Neural cell (in vitro differentiated cells): ENCODE results near the gene RNF144A.

Source experiments
- EP300 ChIP-seq: fragments of 450-650 bp; conservative IDR thresholded peaks from 2 replicates; pipeline ENCODE4 v1.6.1; 2014; ENCODE audit warnings: antibody characterized with exemption, mild to moderate bottlenecking, moderate library complexity; ENCODE audit not compliant: poor library complexity, severe bottlenecking
- EZH2 ChIP-seq: fragments of 200-600, 300-800 bp; shearing (Covaris generic), sonication (generic); IDR thresholded peaks from 2 replicates; pipeline ENCODE4 v1.6.1; 2014; ENCODE audit warnings: antibody characterized with exemption, low read length, borderline replicate concordance, mild to moderate bottlenecking; ENCODE audit not compliant: insufficient read depth, poor library complexity, severe bottlenecking
- SMC3 ChIP-seq: fragments of 450-650 bp; conservative IDR thresholded peaks from 2 replicates; pipeline ENCODE4 v1.6.1; 2014; ENCODE audit warnings: antibody characterized with exemption, mild to moderate bottlenecking, moderate library complexity; ENCODE audit not compliant: poor library complexity
- TF ChIP-seq, protein P1 (sequence below): fragments of 450-650 bp; IDR thresholded peaks from 2 replicates; pipeline ENCODE4 v1.5.1; 2014; ENCODE audit warnings: antibody characterized with exemption, mild to moderate bottlenecking, moderate library complexity; ENCODE audit not compliant: poor library complexity, severe bottlenecking
- TF ChIP-seq, protein P2 (sequence below): IDR thresholded peaks from 2 replicates; pipeline ENCODE4 v1.6.1; 2012; ENCODE audit warnings: borderline replicate concordance

DNA sequence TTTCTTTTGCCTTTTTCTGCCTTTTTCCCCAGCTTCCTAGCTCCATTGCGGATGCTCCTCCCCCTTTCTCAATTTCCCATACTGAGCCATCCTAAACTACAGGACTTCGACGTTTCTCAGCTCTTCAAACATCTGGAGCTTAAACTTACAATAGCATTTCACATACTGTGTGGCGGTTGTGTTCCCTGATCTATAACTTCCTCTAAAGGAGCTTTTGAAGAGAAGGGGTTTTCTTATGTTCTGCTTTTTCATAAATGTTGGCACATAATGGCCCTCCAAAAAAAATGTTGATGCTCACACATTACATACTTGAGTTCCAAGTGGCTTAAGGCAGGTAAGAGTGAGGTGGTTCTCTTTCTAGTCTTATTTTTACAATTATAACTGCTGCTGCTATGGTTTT, 87.4 kb downstream of the RNF144A start:
- TF ChIP-seq, protein P1, sequence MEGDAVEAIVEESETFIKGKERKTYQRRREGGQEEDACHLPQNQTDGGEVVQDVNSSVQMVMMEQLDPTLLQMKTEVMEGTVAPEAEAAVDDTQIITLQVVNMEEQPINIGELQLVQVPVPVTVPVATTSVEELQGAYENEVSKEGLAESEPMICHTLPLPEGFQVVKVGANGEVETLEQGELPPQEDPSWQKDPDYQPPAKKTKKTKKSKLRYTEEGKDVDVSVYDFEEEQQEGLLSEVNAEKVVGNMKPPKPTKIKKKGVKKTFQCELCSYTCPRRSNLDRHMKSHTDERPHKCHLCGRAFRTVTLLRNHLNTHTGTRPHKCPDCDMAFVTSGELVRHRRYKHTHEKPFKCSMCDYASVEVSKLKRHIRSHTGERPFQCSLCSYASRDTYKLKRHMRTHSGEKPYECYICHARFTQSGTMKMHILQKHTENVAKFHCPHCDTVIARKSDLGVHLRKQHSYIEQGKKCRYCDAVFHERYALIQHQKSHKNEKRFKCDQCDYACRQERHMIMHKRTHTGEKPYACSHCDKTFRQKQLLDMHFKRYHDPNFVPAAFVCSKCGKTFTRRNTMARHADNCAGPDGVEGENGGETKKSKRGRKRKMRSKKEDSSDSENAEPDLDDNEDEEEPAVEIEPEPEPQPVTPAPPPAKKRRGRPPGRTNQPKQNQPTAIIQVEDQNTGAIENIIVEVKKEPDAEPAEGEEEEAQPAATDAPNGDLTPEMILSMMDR = no peak
- TF ChIP-seq EP300 (no peak), EZH2 (no peak), SMC3 (no peak)
- TF ChIP-seq, protein P2, sequence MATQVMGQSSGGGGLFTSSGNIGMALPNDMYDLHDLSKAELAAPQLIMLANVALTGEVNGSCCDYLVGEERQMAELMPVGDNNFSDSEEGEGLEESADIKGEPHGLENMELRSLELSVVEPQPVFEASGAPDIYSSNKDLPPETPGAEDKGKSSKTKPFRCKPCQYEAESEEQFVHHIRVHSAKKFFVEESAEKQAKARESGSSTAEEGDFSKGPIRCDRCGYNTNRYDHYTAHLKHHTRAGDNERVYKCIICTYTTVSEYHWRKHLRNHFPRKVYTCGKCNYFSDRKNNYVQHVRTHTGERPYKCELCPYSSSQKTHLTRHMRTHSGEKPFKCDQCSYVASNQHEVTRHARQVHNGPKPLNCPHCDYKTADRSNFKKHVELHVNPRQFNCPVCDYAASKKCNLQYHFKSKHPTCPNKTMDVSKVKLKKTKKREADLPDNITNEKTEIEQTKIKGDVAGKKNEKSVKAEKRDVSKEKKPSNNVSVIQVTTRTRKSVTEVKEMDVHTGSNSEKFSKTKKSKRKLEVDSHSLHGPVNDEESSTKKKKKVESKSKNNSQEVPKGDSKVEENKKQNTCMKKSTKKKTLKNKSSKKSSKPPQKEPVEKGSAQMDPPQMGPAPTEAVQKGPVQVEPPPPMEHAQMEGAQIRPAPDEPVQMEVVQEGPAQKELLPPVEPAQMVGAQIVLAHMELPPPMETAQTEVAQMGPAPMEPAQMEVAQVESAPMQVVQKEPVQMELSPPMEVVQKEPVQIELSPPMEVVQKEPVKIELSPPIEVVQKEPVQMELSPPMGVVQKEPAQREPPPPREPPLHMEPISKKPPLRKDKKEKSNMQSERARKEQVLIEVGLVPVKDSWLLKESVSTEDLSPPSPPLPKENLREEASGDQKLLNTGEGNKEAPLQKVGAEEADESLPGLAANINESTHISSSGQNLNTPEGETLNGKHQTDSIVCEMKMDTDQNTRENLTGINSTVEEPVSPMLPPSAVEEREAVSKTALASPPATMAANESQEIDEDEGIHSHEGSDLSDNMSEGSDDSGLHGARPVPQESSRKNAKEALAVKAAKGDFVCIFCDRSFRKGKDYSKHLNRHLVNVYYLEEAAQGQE = no peak
